ENCODE data around the gene CLIC5.

CLIC5 gene

DNA sequence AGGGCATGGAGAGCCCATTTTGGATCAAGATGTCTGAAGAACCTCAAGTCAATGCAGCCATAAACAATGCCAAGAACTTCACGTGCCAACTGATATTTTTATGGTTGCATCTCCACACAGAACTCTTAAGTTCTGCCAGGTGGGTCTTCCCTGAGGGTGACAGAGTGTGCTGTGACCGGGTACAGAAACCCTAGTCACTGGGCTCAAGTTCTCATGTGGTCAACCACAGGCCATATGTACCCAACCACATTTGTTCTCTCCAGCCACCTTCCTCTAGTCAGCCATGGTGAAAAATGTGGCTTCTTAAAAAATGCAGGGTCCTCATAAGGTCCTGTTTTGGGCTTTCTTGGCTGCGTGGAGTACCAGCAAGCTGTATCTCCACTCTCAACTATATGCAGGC lies 48.9 kb downstream of the CLIC5 start:
- FAIRE-seq (no peak), DNase-seq (ENCODE audit: insufficient read length, low spot score) (no peak)

- no peak for DNase-seq (ENCODE audit: insufficient read length, low spot score)
- no peak for FAIRE-seq
Observed at GRCh38 chr6:45966340-45966739, 49.3 kb downstream of the CLIC5 start.

- FAIRE-seq = no peak
- no peak for DNase-seq (ENCODE audit: insufficient read length, low spot score)
Observed at GRCh38 chr6:45965792-45966191, 49.9 kb downstream of the CLIC5 start.

- FAIRE-seq = no peak
- DNase-seq (ENCODE audit: insufficient read length, low spot score) = no peak
Observed at GRCh38 chr6:45965007-45965406, 50.7 kb downstream of the CLIC5 start.

DNA sequence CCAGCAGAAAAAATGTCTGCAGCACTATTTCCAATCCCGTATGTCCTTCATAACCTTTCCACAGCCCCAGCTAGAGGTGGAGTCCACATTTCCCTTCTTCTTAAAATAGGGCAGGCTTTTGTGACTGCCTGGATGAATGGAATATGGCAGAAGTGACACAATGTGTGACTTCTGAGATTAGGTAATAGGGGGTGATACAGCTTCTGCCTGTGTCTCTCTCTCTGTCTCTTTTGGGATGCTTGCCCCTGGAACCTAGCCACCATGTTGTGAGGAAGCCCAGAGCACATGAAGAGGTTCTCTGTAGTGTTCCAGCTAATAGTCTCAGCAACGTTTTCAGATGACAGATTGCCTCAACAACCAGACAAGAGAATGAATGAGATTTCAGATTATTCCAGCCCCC lies 51.4 kb downstream of the CLIC5 start:
- FAIRE-seq = no peak
- DNase-seq (ENCODE audit: insufficient read length, low spot score) = no peak

DNA sequence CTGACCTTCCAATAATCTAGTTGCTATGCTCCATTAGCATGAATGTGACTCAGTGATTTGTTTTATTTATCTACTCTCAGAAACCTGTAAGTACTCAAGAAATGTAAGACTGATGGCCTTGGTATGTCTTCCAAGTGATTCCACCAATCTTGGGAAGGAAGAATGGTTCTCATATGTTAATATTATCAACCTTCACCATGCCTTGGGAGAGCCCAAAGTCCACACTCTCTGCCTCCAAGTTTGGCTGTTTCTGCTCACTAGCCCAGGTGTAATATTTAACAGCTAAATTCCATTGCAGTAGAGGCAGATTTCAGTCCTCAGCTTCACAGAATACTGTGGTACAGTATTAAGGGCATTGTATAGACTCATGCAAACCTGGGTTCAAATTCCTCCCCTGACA lies 51.8 kb downstream of the CLIC5 start:
- no peak for DNase-seq (ENCODE audit: insufficient read length, low spot score)
- no peak for FAIRE-seq

- FAIRE-seq = no peak
- DNase-seq (ENCODE audit: insufficient read length, low spot score) = no peak
Observed at GRCh38 chr6:45961125-45961524, 54.5 kb downstream of the CLIC5 start.

DNA sequence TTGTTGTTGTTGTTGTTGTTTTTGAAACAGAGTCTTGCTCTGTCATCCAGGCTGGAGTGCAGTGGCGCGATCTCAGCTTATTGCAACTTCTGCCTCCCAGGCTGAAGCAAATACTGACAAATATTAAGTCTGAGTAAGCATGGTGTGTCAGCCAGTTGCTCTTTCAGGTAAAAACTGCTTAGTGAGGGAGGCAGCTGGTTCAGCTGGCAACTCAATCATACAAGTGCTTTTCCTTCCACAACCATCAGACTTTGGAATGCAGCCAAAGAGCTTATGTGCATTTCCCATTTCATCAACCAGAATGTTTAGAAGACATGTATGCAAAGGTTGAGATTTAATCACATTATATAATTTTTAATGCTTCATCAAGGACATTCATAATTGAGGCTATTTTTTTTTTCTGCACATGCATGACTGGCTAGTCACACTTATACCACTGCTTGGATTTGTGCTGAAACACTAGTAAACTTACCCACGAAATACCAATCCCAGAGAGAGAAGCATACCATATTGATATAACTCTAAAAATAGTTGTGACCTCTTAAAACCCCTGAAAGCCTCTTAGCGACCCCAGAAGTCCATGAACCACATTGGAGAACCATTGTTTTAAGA lies 56.0 kb downstream of the CLIC5 start:
- no peak for DNase-seq (ENCODE audit: insufficient read length, low spot score)

DNA sequence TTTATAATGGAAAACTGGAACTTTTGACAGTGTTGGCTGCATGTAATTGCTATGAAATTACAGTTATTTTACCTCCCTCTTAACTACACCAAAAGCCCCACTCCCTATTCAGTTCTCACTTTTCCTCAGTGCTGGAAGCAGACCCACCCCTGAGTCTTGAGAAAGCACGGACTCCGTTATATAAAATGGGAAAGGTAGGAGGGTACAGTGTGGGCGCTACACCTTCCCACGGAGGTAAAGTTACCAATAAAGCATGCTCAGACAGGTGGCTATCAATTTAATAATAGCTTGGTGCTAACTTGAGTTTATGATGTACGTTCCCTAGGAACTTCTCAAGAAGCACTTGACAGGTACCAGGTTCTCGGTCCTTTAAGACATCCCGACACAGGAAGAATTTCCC lies 59.0 kb downstream of the CLIC5 start:
- FAIRE-seq (no peak), DNase-seq (ENCODE audit: insufficient read length, low spot score) (no peak)

More for the DNA sequence above, 56.0 kb downstream of the CLIC5 start:
- FAIRE-seq = no peak

- DNase-seq (ENCODE audit: insufficient read length, low spot score) = no peak
- FAIRE-seq = no peak
Observed at GRCh38 chr6:45956176-45956575, 59.5 kb downstream of the CLIC5 start.

GRCh38 chr6:45955597-45955996 lies 60.1 kb downstream of the CLIC5 start:
- DNase-seq (ENCODE audit: insufficient read length, low spot score) = no peak
- no peak for FAIRE-seq

- FAIRE-seq = no peak
Observed at GRCh38 chr6:45952546-45952945, 63.1 kb downstream of the CLIC5 start.

GRCh38 chr6:45952168-45952529 lies 63.5 kb downstream of the CLIC5 start:
- FAIRE-seq (no peak), DNase-seq (ENCODE audit: insufficient read length, low spot score) (no peak)

More at GRCh38 chr6:45952546-45952945, 63.1 kb downstream of the CLIC5 start:
- no peak for DNase-seq (ENCODE audit: insufficient read length, low spot score)

GRCh38 chr6:45951321-45952167 lies 64.1 kb downstream of the CLIC5 start:
- FAIRE-seq (no peak), DNase-seq (ENCODE audit: insufficient read length, low spot score) (no peak)

DNA sequence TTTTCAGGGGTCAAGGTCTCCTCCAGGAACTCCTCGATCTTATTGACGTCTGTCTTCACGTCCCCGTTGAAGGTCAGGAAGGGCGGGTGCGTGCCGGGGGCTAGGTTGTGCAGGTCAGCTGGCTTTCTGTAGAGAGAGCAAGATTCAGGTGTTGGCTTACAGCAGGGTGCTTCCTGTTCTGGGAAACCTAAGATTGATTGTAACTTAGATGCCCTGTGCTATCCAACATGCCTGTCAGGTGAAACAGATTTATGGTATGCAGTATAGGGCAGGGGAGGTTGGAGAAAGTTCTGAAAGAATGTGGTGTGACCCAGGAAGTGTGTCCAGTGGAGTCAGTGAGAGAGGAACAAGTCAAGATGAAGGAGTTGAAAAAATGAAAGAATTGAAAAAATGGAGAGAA lies 66.4 kb downstream of the CLIC5 start:
- FAIRE-seq (no peak), DNase-seq (ENCODE audit: insufficient read length, low spot score) (no peak)

GRCh38 chr6:45947807-45948206 lies 67.9 kb downstream of the CLIC5 start:
- FAIRE-seq (no peak), DNase-seq (ENCODE audit: insufficient read length, low spot score) (no peak)

DNA sequence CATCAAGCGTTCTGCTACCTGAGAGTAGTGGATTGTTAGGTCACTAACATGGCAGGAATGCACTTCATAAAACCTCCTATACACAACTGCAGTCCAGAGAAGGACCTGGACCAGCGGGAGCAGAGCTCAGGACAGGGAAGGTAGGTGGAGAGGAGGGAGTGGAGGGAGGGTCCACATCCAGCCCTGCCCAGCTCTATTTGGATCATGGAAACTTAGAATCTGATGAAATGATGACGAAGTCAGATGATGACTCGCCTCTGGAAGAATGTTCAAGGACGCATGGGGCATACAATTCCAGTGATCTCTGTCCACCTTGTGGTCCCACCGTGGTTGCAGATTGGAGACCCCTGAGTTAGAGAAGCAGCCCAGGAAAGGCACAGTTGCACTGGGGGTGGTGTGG lies 68.8 kb downstream of the CLIC5 start:
- DNase-seq (ENCODE audit: insufficient read length, low spot score) = no peak
- no peak for FAIRE-seq

- no peak for FAIRE-seq
Observed at GRCh38 chr6:45946352-45946751, 69.3 kb downstream of the CLIC5 start.

DNA sequence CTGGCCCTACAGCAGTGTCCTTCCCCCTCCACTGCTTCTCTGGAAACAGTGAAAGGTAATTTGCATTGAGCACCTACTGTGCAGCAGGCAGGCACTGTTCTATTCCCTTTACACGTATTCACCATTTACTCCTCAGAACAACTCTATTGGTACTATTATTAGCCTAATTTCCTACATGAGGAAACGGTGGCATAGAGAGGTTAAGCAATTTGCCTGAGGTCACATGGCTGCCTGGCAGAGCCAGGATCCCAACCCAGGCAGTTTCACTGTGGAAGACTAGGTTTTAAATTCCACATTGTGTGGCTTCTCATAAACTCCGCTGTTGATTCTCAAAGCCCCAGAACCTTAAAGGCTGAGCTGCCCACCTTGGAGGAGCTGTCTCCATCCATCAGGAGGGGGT lies 72.7 kb downstream of the CLIC5 start:
- FAIRE-seq = no peak
- DNase-seq (ENCODE audit: insufficient read length, low spot score) = no peak

More at GRCh38 chr6:45946352-45946751, 69.3 kb downstream of the CLIC5 start:
- no peak for DNase-seq (ENCODE audit: insufficient read length, low spot score)

GRCh38 chr6:45933855-45934254 lies 81.8 kb downstream of the CLIC5 start:
- DNase-seq (ENCODE audit: insufficient read length, low spot score) = no peak
- FAIRE-seq = no peak

DNA sequence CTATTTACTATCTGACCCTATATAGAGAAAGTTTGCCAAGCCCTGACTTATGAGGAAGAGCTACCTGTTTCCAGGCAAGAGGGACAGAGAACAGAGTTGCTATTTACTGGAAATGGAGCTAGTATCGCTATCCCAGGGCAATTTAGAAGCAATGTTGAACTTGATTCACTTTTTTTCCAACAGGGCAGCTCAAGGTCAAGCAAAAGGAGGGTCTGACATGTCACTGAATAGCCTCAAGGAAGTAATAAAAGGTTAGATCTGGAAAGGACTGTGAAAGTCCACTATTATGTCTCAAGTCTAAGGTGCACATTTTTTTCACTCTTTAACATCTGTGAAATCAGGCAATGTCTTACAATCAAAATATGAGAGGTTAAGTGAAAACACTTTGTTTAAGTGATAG lies 84.4 kb downstream of the CLIC5 start:
- no peak for DNase-seq (ENCODE audit: insufficient read length, low spot score)
- FAIRE-seq = no peak

GRCh38 chr6:45930420-45931040 lies 85.1 kb downstream of the CLIC5 start:
- FAIRE-seq (peak; percentile 63), DNase-seq (ENCODE audit: insufficient read length, low spot score) (peak; percentile 56)
